COLO668 (cell line): Measurements from ENCODE around the gene LEFTY2.
A peak's percentile ranks its signal among the peaks of the same experiment; 100 is the strongest.
"Not testable (repeated sequence)": the region's sequence is repeated elsewhere in the genome, so short reads cannot be mapped to it uniquely, and the experiment has no call there.

Experiments used
- DNase-seq: peaks from one replicate; lab custom pipeline; 2025; ENCODE audit not compliant: unreplicated experiment; lab: John Stamatoyannopoulos, UW

Gene LEFTY2

GRCh38 chr1:225908013-225908640 lies 32.9 kb downstream of the LEFTY2 start:
- peak; percentile 55 for DNase-seq

GRCh38 chr1:225907341-225907740 lies 33.7 kb downstream of the LEFTY2 start:
- DNase-seq = no peak

- DNase-seq = no peak
Observed at GRCh38 chr1:225906467-225906866, 34.6 kb downstream of the LEFTY2 start.

- DNase-seq = no peak
Observed at GRCh38 chr1:225903623-225904022, 37.4 kb downstream of the LEFTY2 start.

- DNase-seq = no peak
Observed at GRCh38 chr1:225899044-225899925, 41.7 kb downstream of the LEFTY2 start.

GRCh38 chr1:225897595-225898514 lies 43.2 kb downstream of the LEFTY2 start:
- peak; percentile 82 for DNase-seq

- peak; percentile 84 for DNase-seq
Observed at GRCh38 chr1:225896937-225897549, 44.0 kb downstream of the LEFTY2 start.

GRCh38 chr1:225896494-225896893 lies 44.5 kb downstream of the LEFTY2 start:
- DNase-seq = no peak

- DNase-seq = no peak
Observed at GRCh38 chr1:225892307-225892706, 48.7 kb downstream of the LEFTY2 start.

- DNase-seq = no peak
Observed at GRCh38 chr1:225891229-225891972, 49.6 kb downstream of the LEFTY2 start.

GRCh38 chr1:225890346-225891228 lies 50.4 kb downstream of the LEFTY2 start:
- no peak for DNase-seq

GRCh38 chr1:225889743-225890142 lies 51.3 kb downstream of the LEFTY2 start:
- no peak for DNase-seq

- no peak for DNase-seq
Observed at GRCh38 chr1:225888898-225889601, 52.0 kb downstream of the LEFTY2 start, which contains the start of gene LEFTY1. TSS of gene LEFTY1 (minus strand) at chr1:225889146. CDS start at chr1:225889066, 80 bp downstream.

- no peak for DNase-seq
Observed at GRCh38 chr1:225888289-225888897, 52.6 kb downstream of the LEFTY2 start.

GRCh38 chr1:225887554-225888288 lies 53.3 kb downstream of the LEFTY2 start:
- not testable (repeated sequence) for DNase-seq

GRCh38 chr1:225887030-225887314 lies 54.0 kb downstream of the LEFTY2 start:
- DNase-seq = no peak
